D721Med (cell line): ENCODE measurements around the gene ADPRH.

Experiments used
- DNase-seq: peaks from one replicate; pipeline ENCODE4 v3.0.0; 2011; ENCODE audit warnings: low spot score; ENCODE audit not compliant: insufficient read length
- FAIRE-seq: peaks from 2 replicates; lab custom pipeline; 2011; peaks lifted over from hg19 to GRCh38; lab: Jason Lieb, UNC
- CTCF ChIP-seq: IDR thresholded peaks from 2 replicates; pipeline ENCODE4 v1.5.1; 2012; ENCODE audit warnings: mild to moderate bottlenecking, control low read depth; ENCODE audit not compliant: insufficient read depth; ENCODE audit errors: missing control alignments

Gene ADPRH

GRCh38 chr3:119628390-119628789 is 49.1 kb downstream of the ADPRH start:
- FAIRE-seq (no peak), DNase-seq (no peak)
- TF ChIP-seq CTCF, result no peak

GRCh38 chr3:119628816-119629445 is 49.6 kb downstream of the ADPRH start:
- FAIRE-seq (no peak), DNase-seq (no peak)
- TF ChIP-seq CTCF, result no peak

GRCh38 chr3:119630128-119630879 is 51.0 kb downstream of the ADPRH start:
- TF ChIP-seq CTCF, result no peak
- no peak for FAIRE-seq
- DNase-seq, result no peak

GRCh38 chr3:119630880-119631329 is 51.6 kb downstream of the ADPRH start:
- FAIRE-seq (no peak), DNase-seq (no peak)
- TF ChIP-seq CTCF, result no peak

GRCh38 chr3:119631516-119631915 is 52.2 kb downstream of the ADPRH start:
- no peak for FAIRE-seq
- no peak for DNase-seq

GRCh38 chr3:119632216-119632615 is 52.9 kb downstream of the ADPRH start:
- no peak for FAIRE-seq
- DNase-seq, result no peak
- TF ChIP-seq CTCF, result no peak

More at GRCh38 chr3:119631516-119631915, 52.2 kb downstream of the ADPRH start:
- no peak for TF ChIP-seq CTCF

GRCh38 chr3:119632829-119633228 is 53.5 kb downstream of the ADPRH start:
- DNase-seq (no peak), FAIRE-seq (no peak)
- no peak for TF ChIP-seq CTCF
